GM12874 (cell line): ENCODE measurements around the gene PHF21B.

Experiments
- CTCF ChIP-seq: IDR thresholded peaks from 2 replicates; pipeline ENCODE4 v1.5.1; 2011; ENCODE audit warnings: low read depth, mild to moderate bottlenecking, control low read depth, low read length, moderate library complexity; ENCODE audit not compliant: insufficient read depth

PHF21B gene

GRCh38 chr22:44898236-44898635 lies 111.6 kb downstream of the PHF21B start:
- TF ChIP-seq CTCF = no peak

GRCh38 chr22:44895296-44896055 lies 114.3 kb downstream of the PHF21B start:
- TF ChIP-seq CTCF = no peak

DNA sequence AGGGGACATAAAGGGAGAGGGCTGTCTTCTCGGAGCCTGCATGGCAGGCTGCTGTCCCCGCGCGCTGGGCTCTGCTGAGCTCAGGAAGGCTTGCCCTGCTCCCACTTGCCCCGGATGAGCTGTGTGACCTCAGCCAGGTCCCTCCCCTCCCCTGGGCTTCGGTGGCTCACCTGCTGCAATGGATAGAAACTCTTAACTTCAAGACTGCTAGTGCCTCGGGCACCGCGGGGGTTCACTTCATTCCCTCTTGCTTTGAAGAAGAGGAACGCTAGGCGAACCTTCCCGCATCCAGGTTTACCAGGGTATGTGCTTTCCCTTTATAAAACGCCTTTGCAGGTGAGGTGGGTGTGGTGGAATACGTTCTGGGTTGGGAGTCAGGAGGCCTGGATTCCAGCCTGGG lies 115.0 kb downstream of the PHF21B start:
- TF ChIP-seq CTCF = no peak

DNA sequence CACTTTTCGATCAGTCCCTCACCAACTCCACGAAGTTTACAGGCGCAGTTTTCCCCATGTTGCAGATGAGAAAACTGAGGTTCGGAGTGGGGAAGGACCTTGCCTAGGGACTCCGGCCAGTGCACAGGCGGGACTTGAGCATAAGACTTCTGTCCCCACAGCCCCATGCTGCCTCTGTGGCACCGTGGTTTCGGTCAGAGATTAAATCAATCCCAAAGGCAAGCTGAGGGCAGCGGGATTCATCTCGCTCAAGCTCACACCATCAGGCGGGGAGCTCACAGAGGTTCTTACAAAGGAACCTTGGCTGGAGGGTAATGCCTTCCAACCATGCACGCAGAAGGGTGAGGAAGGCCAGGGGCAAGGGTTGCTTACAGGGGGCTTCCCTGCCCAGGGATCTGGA lies 115.5 kb downstream of the PHF21B start:
- TF ChIP-seq CTCF = no peak

DNA sequence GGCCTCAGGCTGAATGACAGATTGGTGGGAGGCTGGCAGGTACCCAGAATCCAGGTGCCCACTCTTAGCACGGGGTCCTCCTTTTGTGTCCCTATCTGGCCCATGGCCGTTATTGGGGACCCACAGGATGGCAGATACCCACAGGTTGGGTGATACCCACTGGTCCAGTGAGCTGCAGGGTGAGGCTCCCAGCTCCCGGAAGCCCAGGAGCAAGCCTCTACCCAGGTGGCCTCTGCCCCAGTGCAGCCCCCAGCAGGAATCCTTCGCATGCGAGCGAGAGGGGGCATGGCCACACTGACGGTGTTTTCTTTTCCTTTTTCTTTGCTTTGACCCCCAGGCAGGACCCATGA lies 116.1 kb downstream of the PHF21B start:
- no peak for TF ChIP-seq CTCF

DNA sequence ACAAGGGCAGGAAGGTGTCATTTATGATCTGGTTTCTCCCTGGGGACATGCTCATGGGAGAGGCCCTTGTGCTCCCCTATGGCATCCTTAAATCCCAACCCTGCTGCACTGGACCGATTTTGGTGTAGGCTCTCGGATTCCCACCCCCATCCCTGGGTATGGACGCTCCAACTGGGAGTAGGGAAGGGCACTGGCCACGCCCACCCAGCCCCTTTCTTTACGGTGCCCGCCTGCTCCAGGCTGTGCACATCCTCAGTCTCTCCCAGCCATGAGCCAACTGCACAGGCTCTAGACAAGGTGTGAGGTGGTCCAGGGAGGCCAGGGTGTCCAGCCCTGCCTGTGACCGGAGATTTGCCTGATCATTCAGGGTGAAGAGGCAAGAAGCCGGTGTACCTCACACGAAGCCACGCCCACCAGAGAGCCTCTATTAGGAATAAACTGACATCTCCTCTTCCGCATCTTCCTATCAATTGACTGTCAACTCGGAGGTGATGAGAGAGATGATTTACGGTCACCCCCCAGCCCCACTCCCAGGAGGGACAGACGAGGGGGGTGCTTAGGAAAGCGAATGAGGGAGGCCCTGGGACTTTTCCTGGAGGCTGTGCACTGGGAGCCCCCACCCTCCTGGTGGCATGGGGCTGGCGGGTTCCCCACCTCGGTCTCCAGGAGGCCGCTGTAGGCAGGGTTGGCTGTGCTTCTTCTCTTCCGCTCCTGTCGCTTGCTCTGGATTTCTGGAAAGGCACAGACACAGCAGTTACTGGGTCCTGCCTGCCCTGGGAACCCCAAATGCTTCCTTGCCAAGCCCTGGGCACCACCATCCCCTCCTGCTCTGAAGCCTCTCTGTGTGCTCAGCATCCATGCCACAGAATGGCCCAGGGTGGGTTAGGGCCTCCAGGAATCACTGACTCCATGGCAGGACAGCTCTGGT lies 116.7 kb downstream of the PHF21B start:
- no peak for TF ChIP-seq CTCF

DNA sequence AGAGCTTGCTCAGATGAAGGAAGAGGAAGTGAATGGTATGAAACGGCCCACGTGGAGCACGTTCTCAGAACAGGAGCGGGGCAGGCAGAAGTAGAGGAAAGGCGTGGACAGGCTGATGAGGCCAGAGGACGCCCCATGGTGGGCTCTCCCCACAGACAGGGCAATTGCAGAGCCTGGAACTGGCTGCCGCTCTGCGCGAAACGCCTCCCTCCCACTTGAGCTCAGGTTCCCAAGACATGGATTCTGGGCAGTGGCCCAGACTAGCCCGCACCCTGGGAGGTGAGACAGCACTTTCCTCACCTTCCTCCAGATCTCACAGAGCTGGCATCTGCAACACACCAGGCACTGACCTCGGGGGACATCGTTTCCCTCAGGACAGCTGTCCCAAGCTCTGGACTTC lies 117.6 kb downstream of the PHF21B start:
- no peak for TF ChIP-seq CTCF
